ENCODE data around the gene GALNT4.

- TF ChIP-seq CTCF (IDR thresholded peaks at IDR 0.05; ENCODE audit: low read depth, low read length) (no peak), EZH2phosphoT487 (IDR thresholded peaks at IDR 0.05; ENCODE audit: low read depth) (no peak)
These were observed 14.3 kb upstream of the GALNT4 start for GRCh38 chr12:89538897-89539296.

Measured in OCI-LY3 (cell line).